ENCODE results near the gene MRPL49. TPM values are rescaled to one million over a fixed set of nuclear protein-coding genes. Genes with fewer than 3 reads are reported as not detected.

MRPL49 gene
- total and polyA plus RNA-seq, 2 of the 13 experiments (the other 11 are each of a cell fraction or from before 2014, with no cell fraction given): 39.2 to 53.3 TPM

DNA sequence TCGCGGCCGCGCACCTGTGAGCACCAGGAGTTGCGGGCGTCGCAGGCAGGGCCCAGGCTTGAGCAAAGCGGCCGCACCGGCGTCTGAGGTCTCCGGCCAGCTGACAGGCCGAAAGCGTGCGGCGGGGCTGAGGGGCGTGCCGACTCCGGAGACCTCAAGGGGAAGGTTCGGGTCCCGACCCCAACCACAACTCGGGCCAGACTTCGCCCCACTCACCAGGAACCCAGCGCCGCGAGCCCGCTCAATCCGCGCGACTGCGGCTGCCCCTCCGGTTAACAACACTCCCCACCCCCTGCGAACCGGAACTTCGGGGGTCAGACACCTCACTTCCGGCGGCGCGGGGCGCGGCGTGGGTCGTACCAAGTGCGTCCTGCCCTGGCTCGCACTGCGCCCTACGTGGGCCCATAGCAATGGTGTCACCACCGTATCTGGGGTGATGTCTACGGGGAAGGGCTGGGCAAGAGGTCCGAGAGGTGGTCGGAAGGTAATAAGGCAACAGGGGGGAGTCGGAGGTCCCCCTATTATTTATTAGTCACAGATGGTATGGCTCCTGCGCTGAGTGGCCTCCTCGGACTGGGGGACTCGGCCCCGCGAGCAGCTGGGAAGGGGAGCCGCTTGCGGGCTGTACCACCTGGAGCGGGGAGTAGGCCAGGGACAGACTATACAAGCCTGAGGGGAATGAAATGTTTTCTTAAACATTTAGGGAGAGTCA is 12.3 kb downstream of the MRPL49 start, which contains the start of gene SYVN1 (continued):
- no peak; the same call in none of the 2 replicates for TF ChIP-seq KDM3A (CRISPR knock-in tag; IDR thresholded peaks at IDR 0.05; ENCODE audit: low read depth)
- TF ChIP-seq MAFK (conservative IDR thresholded peaks at IDR 0.05 in 1 of 2, IDR thresholded peaks at IDR 0.05 in 1 of 2; ENCODE audit: low read length in 2 of 2): no peak
- TF ChIP-seq, protein P1, sequence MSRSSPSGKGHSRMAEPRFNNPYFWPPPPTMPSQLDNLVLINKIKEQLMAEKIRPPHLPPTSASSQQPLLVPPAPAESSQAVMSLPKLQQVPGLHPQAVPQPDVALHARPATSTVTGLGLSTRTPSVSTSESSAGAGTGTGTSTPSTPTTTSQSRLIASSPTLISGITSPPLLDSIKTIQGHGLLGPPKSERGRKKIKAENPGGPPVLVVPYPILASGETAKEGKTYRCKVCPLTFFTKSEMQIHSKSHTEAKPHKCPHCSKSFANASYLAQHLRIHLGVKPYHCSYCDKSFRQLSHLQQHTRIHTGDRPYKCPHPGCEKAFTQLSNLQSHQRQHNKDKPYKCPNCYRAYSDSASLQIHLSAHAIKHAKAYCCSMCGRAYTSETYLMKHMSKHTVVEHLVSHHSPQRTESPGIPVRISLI (CRISPR knock-in tag; IDR thresholded peaks at IDR 0.05; ENCODE audit: borderline replicate concordance): peak; percentile 12; the same call in 1 of the 2 replicates
- TF ChIP-seq CBX1 (IDR thresholded peaks at IDR 0.05; ENCODE audit: low read depth): no peak
- no peak for TF ChIP-seq THYN1 (CRISPR knock-in tag; IDR thresholded peaks at IDR 0.05; ENCODE audit: borderline replicate concordance, low read depth)
- no peak for TF ChIP-seq ZNF432 (CRISPR knock-in tag; IDR thresholded peaks at IDR 0.05; ENCODE audit: borderline replicate concordance)
- TF ChIP-seq ZNF605 (CRISPR knock-in tag; IDR thresholded peaks at IDR 0.05): peak; percentile 31; the same call in 1 of the 2 replicates
- peak; percentile 52; the same call in 1 of the 2 replicates for TF ChIP-seq ZNF615 (CRISPR knock-in tag; IDR thresholded peaks at IDR 0.05; ENCODE audit: borderline replicate concordance)
- TF ChIP-seq KLF16 (CRISPR knock-in tag; IDR thresholded peaks at IDR 0.05): peak in 1 of 2 experiments; percentile 65; a peak in 2 of 4 replicates
- no peak for TF ChIP-seq ZNF614 (CRISPR knock-in tag; IDR thresholded peaks at IDR 0.05; ENCODE audit: borderline replicate concordance)
- TF ChIP-seq HIVEP1 (CRISPR knock-in tag; IDR thresholded peaks at IDR 0.05): no peak; the same call in 1 of the 2 replicates
- TF ChIP-seq, protein P2, sequence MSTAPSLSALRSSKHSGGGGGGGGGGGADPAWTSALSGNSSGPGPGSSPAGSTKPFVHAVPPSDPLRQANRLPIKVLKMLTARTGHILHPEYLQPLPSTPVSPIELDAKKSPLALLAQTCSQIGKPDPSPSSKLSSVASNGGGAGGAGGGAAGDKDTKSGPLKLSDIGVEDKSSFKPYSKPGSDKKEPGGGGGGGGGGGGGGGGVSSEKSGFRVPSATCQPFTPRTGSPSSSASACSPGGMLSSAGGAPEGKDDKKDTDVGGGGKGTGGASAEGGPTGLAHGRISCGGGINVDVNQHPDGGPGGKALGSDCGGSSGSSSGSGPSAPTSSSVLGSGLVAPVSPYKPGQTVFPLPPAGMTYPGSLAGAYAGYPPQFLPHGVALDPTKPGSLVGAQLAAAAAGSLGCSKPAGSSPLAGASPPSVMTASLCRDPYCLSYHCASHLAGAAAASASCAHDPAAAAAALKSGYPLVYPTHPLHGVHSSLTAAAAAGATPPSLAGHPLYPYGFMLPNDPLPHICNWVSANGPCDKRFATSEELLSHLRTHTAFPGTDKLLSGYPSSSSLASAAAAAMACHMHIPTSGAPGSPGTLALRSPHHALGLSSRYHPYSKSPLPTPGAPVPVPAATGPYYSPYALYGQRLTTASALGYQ (CRISPR knock-in tag; IDR thresholded peaks at IDR 0.05): peak; percentile 16; the same call in 1 of the 2 replicates
- TF ChIP-seq IKZF1 (IDR thresholded peaks at IDR 0.05): no peak
- peak; percentile 92 for TF ChIP-seq KDM5A (IDR thresholded peaks at IDR 0.05; ENCODE audit: borderline replicate concordance, low read length)
- TF ChIP-seq ZNF629 (CRISPR knock-in tag; conservative IDR thresholded peaks at IDR 0.05): 0 out of 2 replicates have a peak, but pooled peaks have one; percentile 16
- TF ChIP-seq ELF3 (CRISPR knock-in tag; IDR thresholded peaks at IDR 0.05): peak; percentile 55; the same call in 1 of the 2 replicates
- no peak; the same call in 1 of the 2 replicates for TF ChIP-seq RXRB (CRISPR knock-in tag; IDR thresholded peaks at IDR 0.05; ENCODE audit: borderline replicate concordance)
- TF ChIP-seq, protein P3, sequence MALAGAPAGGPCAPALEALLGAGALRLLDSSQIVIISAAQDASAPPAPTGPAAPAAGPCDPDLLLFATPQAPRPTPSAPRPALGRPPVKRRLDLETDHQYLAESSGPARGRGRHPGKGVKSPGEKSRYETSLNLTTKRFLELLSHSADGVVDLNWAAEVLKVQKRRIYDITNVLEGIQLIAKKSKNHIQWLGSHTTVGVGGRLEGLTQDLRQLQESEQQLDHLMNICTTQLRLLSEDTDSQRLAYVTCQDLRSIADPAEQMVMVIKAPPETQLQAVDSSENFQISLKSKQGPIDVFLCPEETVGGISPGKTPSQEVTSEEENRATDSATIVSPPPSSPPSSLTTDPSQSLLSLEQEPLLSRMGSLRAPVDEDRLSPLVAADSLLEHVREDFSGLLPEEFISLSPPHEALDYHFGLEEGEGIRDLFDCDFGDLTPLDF (CRISPR knock-in tag; IDR thresholded peaks at IDR 0.05): peak; percentile 59
- peak; percentile 52; the same call in 1 of the 2 replicates for TF ChIP-seq ZNF501 (CRISPR knock-in tag; IDR thresholded peaks at IDR 0.05)
- peak; percentile 91 for TF ChIP-seq ZBTB38 (CRISPR knock-in tag; IDR thresholded peaks at IDR 0.05)
- TF ChIP-seq GATAD1 (CRISPR knock-in tag; IDR thresholded peaks at IDR 0.05): peak; percentile 92
- peak; percentile 88 for TF ChIP-seq ASH2L (IDR thresholded peaks at IDR 0.05; ENCODE audit: insufficient read length, low read depth, low read length)

Data from HepG2 (cell line).